DMS53 treated with DMSO at 0.1 percent for 48 hours (cell line): Measurements from ENCODE around the gene ZNF697.
"Not testable (repeated sequence)": the region's sequence is repeated elsewhere in the genome, so short reads cannot be mapped to it uniquely, and the experiment has no call there.

ENCODE experiments used
- DNase-seq: peaks from one replicate; lab custom pipeline; 2025; ENCODE audit not compliant: unreplicated experiment; lab: John Stamatoyannopoulos, UW

Gene ZNF697

DNA sequence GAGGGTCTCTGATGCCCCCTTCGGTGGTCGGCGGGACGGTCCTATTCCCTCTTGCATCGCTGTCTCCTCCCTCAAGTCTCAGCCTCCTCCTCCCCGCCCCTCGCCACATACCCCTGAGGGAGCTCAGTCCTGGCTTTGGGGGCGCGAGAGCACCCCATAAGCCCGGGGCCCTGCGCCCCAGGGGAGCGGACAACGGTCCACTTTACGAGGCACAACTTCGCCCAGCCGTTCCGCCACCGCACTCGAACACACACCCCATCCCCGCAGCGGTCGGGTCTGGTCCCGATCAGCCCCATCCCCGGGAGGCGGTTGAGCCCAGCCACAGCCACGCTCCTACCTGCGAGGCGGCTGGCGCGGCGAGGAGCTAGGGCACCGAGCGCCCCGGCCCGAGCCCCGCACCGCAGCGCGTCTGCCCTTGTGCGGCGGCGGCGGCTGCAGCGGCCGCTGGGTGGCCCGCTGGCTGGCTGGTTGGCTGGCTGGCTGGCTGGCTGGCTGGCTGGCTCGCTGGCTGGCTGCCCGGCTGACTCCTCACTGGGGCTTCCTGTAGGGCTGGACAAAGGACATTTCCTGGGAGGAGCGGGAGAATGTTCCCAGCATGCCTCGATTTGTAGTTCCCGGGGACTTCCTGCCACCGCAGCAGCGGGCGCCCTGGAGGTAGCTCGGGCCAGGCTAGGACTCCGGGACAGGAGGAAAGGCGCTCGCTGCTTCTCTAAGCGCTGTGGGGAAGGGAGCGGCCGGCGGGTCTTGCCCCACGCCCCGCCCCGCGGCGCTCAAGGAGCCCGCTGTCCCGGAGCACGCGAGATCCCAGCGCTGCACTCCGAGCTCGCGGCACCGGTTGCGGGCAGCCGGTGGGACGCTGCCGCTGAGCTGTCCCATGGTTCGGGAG lies at the start of gene ZNF697:
Gene ZNF697 (minus strand): TSS at position 533 of the 886 bp plus-strand sequence. CDS start 22,166 bp downstream, outside the sequence.
- DNase-seq = peak; percentile 51

DNA sequence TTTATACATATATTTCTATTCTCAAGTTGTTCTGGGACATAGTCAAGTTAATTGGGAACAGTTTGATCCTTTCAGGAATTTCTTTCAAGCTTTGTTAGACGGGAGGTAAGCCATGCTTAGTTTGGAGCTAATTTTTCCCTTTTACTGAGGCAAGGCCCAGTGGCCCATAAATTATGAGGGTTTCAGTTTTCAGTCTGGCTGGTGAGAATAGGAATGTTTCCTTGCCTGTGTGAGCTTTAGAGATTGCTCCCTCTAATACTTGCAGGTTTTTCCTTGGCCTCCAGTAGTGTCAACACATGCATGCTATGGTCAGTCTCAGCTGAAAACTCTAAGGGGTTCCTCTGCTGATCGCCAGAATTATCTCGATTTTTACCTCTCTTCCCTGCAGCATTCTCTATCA lies 49.5 kb upstream of the ZNF697 start:
- no peak for DNase-seq

DNA sequence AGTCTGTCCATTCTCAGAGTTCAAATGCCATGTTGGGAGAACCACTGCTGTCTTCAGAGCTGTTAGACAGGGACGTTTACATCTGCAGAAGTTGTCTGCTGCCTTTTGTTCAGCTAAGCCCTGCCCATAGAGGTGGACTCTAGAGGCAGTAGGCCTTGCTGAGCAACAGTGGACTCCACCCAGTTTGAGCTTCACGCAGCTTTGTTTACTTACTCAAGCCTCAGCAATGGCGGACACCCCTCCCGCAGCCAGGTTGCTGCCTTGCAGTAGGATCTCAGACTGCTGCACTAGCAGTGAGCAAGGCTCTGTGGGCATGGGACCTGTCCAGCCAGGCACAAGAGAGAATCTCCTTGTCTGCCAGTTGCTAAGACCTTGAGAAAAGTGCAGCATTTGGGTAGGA lies 48.8 kb upstream of the ZNF697 start:
- not testable (repeated sequence) for DNase-seq

DNA sequence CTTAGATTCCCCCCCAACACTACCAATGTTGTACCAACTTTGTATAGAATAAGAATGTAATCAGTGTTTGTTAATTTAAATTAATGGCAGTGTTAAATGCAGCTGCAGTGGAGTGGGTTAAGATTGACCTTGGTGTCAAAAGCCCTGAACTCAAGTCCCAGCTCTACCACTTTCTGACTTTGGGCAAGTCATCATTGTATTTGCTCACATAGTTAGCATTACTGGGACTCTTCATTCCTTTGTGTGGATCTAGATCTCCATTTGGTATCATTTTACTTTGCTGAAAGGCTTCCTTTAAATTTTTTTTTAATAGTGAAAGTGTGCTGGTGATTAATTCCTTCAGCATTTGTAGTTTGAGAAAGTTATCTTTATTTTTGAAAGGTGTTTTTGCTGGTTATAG lies 41.4 kb upstream of the ZNF697 start:
- no peak for DNase-seq

DNA sequence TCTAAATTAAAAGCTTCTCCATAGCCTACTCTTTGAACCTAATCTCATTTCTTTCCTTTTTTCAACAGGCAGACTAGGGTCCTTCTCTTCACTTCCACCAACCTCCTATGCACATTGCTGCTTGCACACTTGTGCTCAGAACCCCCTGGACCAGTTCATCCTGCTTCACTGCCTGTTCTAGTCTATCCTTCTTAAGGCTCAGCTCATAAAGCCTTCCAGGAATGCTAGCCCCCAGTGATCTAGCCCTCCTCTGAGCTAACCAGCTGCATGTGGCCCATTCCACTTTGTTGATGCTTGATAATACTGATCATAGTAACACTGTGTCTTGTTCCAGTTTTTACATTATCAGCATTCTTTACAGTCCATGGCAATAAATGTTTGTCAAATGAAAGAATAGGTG lies 40.7 kb upstream of the ZNF697 start:
- DNase-seq = no peak

DNA sequence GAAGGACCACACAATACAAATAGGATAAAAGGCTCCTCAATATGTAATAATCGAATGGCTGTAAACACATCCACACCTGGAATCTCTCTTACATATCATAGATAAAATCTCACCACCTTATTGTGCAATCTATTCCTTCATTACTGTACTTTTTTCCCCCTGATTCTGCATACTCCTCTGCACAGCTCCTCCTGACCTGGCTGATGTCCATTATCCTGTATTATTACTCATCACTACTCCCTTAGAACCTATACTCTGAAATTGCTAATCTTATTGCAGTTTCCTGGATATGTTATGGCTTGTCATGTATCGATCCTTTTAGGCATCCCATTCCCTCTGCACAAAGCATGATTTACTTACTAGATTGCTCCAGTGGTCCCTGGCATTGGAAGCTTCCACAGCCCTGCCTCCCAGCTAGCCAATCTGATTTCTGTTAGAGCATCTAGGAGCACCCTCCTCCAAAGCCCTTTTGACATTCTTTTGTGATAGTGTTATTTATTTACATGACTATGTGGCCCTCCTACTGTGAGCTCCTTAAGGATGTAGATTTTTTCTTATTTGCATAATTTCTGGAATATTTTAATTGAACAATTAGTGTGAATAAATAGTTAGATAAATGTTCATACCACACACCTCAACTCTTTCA lies 39.5 kb upstream of the ZNF697 start:
- no peak for DNase-seq

DNA sequence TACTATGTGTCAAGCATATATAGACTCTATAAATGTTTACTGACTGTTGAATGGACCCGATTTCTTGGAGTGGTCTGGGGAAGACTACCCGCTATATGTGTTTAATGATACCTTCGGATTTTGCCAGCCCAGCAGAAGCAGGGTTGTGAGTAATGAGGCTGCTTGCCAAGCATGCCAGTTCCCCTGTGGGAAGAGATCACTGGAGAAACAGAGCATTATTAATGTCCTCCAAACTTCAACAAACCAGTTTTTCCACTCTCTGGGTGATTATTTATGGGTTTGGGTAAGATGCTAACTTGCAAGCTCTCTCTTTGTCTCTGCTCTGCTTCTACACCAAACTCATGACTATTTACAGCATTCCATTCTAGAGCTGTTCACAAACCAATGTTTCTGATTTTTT lies 38.6 kb upstream of the ZNF697 start:
- DNase-seq = peak; percentile 23

DNA sequence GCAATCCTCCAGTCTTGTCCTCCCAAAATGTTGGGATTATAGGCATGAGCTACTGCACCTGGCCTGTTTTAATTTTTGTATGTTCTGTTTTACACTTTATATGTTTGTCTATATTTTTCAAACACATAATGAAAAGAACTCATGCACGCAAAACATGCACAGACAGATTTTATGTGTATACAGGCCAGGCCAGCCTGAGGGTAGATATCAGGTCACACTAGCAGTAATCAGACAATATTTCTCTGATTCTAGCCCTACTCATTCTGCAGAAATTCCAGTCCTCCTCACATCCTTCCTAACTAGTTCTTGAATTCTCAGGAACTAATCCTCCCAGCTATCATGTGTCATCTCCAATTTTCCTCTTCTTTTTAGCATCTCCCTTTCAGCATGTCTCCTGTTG lies 35.8 kb upstream of the ZNF697 start:
- DNase-seq = no peak

DNA sequence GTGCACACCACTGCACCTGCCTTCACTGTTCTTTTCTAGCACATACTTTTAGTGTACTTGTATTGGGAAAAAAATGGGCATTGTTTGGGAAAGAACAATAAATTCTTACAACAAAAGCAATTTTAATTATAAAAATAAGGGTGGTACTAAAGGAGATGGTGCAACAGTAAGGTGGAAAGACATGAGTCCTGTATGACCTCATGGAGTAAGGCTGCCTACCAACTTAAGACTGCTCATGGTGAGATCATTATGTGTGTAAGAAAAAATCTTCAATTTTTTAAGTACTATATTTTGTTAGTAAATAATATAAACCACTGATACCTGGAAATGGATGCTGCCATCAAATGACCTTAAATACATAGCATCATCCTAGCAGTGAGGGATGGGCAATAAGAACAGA lies 34.1 kb upstream of the ZNF697 start:
- DNase-seq = no peak

DNA sequence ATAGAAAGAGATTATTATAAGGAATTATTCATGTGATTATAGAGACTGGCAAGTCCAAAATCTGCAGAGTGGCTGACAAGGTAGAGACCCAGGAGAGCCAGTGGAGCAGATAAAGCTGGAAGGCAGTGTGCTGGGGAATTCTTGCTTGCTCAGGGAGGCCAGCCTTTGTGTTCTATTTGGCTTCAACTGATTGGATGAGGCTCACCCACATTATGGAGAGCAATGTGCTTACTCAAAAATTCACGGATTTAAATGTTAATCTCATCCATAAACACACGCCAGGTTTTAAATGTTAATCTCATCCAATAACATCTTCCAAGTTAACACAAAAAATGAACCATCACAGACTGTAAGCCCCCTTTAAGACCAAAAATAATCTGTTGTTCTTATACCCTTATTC lies 33.5 kb upstream of the ZNF697 start:
- no peak for DNase-seq

DNA sequence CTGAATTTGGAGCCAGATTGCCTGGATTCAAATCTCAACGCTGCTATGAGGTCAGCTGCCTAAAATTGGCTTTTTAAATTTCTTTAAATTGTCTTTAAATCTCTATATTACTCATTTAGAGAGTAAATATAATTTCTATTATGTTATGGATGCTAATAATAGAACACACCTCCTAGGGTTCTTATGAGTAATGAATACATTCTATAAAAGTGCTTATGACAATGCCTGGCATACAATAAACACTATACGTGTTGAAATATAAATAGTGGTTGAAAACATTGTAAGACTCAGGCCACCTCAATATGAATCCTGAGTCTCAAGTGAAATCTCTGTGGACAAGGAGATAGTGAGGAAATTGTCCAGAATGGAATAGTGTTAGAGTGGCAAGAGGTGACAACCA lies 32.7 kb upstream of the ZNF697 start:
- no peak for DNase-seq

DNA sequence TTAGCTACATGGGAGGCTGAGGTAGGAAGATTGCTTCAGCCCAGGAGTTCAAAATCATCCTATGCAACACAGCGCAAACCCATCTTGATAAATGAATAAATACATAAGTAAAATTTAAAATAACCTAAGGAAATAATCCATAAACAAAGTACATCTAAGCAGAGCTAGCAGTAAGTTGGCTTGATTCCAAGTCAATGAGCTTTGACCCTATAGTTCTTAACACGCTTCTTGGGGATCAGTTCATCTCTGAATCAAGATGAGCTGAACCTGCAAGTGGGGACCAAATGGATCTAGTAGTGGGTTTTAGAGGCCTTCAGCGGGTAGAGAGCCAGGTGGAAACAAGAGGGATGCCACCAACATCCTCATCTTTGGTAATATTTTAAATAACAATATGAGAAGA lies 32.1 kb upstream of the ZNF697 start:
- DNase-seq = no peak

DNA sequence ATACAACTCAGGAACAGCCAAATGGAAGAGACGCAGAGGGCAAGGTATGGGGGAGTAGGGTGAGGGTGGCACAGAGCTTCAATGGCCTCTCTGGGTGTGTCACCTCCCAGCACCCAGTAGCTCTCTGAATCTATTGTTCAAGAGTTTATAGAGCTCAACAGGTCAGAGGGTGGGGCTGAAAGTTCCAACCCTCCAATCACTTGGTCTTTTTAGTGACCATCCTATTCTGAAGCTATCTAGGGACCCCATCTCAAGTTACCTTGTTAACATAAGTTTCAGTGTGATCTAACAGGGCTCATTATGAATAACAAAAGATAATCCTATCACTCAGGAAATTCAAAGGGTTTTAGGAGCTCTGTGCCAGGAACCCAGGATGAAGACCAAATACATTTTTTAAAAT lies 31.2 kb upstream of the ZNF697 start:
- DNase-seq = no peak

DNA sequence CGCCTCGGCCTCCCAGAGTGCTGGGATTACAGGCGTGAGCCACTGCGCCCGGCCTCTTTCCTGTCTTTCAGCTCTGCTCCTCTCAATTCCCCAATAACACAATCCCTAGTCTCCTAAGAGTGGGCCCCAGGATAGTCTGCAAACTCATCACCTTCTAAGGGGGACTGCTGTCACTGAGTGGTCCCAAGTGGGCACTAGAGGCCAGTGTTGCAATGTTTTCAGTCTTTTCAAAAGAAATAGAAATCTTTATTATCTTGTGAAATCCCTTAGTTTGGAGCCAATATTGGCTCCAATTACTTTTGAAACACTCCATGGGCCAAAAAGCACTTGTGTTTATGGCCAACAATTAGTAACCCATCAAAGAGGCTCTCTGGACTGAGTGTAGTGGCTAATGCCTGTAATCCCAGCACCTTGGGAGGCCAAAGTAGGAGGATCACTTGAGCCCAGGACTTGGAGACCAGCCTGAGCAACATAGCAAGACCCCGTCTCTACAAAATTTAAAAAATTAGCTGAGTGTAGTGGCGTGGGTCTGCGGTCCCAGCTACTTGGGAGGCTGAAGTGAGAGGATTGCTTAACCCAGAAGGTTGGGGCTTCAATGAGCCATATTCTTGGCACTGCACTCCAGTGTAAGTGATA lies 28.6 kb upstream of the ZNF697 start:
- no peak for DNase-seq

DNA sequence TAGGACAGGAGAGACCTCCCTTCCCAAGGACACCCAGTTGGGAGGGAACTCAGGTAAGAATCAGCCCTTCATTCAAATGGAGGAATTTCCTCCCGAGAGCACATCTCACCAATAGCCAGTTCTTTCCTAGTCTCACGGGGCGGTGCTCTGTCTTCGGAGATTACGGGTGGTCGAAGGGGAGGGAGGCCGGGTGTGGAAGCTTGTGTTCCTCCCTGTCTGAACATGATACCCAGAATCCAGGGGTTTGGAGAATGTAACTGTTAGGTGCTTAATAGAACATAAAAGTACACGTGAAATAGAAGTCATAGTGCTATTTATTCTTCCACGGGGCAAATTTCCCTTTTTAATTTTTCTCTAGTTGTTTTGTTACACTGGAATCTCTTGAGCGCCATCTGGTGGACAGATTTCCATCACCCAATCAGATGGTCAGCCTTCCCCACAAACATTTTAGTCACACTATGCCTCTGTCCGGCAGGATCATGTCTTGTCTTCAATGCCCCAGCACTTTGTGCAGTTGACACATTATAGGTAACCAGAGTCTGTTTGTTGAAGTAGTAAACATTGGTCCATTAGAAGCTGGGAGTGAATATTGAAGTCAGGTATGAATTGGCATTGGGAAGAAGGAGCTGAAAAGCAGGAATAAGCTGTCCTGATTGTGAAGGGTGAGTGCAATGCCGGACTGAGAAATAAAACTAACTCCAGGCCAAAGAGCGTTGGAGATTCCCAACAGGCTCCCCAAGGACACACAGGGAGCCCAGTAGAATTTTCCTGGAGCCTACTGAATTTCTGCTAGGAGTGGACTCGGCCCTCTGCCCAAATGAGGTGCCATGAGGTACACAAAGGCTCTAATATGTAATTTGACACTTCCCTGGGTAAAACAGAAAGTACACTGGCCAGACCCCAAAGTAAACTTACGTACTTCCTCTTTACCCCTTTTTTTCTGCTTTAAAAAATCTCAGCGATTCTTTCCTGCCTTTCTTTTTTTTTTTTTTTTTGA lies 27.6 kb upstream of the ZNF697 start:
- peak; percentile 15 for DNase-seq

DNA sequence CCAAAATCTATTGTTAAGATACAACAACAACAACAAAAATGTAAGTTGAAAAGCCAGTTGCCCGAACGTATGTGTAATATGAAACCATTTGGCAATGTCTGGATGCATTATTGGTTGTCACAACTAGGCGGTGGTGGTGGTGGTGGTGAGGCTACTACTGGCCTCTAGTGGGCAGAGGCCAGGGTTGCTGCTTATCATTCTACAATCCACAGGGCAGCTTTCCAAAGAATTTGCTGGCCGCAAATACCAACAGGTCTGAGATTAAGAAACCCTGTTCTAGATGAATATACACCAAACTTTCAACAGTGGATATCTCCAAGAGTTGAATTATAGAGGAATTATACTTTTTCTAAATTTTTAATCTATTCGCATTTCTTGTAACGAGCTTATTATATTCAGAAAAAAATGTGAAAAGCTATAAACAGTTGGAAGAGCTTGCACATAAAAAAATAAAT lies 26.8 kb upstream of the ZNF697 start:
- no peak for DNase-seq

DNA sequence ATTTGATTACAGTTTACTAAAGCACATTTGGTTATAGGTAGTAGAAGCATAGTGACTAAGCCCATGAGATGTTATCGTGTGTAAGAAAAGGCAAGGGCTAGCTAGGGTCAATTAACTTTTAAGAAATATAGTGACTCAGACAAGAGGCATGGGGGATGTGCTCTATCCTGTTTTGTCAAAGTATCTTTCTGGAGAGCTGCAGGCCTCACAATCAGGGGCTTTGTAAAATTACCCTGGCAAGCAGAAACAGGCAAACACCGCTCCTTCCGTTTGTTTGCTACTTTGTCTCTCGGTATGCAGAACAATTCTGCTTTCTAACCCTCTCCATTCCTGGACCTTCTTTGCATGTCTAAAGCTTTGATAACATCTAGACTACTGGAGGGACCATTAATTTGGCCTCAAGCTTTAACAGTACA lies 26.1 kb upstream of the ZNF697 start:
- DNase-seq = no peak

DNA sequence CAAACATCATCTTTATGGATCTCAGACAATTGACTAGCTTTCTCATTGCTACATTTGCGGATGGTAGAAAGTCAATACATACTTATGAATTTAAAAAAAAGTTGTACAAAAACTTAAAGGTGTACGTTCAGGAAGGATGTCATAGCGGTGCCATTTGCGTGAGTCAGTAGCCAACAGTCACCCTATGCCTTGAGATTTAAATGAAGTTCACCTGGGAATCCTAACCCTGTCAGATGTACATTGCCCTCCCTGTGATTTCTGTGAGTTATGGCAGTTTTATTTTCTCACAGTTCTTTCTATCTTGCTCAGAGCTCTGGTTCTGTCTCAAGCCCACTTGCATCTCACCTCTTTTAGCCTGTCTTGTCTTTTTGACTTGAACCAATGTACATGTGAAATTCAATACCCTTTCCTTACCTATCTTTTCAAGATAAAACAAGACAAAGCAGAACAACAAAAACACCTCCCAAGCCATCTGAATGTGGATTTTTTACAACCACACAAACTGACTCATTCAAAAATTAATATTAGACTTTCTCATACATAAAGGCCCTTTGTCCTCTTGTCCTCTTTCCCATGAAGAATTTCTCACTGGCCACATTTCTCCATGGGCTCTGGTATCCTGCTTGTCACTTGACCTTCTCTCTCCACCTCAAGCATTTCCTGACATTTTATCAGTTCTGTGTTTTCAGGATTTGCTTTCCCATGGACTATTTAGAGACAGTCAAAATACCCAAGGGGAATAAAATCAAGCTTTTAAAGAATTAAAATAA lies 25.3 kb upstream of the ZNF697 start:
- DNase-seq = no peak

DNA sequence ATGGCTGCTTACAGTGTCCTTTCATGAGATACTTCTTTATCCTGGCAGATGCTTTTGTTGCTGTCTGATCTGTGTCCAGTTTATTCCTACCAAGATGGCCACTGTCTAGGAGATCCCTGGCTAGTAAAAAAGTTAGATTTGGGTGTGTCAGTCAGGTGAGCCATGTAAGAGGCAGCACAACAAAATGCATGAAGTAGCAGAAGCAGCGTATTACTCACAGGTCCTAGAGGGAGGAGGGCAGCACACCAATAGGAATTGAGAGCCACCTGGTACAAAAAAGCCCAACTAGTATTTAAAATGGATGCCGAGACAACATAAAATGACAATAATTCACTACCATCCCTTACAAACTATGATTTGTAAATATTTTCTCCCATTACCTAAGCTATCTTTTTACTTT lies 22.8 kb upstream of the ZNF697 start:
- no peak for DNase-seq

DNA sequence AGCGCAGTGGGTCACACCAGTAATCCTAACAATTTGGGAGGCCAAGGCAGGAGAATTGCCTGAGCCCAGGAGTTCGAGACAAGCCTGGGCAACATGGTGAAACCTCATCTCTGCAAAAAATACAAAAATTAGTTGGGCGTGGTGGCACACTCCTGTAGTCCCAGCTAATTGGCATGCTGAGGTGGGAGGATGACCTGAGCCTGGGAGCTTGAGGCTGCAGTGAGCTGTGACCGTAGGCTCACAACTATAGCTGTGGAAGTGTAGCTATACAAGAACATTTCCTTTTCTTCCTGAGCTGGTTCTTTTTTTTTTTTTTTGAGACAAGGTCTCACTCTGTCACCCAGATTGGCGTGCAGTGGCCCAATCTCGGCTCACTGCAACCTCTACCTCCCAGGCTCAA lies 19.1 kb upstream of the ZNF697 start:
- no peak for DNase-seq
